GM13977 (cell line): ENCODE measurements around the gene ALDH18A1.

Experiments used
- DNase-seq: peaks from one replicate; pipeline ENCODE4 v3.0.0; 2012; ENCODE audit warnings: low spot score
- in situ Hi-C: fragments of 300-500 bp; cut with MboI; formaldehyde crosslinking; loops from one replicate; pipeline ENCODE4 v1.12.0; 2022; ENCODE audit warnings: low sequenced_read_pairs, low pct_unique_long_range_greater_than_20kb, mixed read lengths, inconsistent platforms; ENCODE audit not compliant: unreplicated experiment
- TF ChIP-seq, protein P1 (sequence below): IDR thresholded peaks from 2 replicates; pipeline ENCODE4 v1.5.1; 2012; ENCODE audit warnings: mild to moderate bottlenecking, control low read depth; ENCODE audit not compliant: insufficient read depth; ENCODE audit errors: extremely low read depth, missing control alignments

The ALDH18A1 gene

DNA sequence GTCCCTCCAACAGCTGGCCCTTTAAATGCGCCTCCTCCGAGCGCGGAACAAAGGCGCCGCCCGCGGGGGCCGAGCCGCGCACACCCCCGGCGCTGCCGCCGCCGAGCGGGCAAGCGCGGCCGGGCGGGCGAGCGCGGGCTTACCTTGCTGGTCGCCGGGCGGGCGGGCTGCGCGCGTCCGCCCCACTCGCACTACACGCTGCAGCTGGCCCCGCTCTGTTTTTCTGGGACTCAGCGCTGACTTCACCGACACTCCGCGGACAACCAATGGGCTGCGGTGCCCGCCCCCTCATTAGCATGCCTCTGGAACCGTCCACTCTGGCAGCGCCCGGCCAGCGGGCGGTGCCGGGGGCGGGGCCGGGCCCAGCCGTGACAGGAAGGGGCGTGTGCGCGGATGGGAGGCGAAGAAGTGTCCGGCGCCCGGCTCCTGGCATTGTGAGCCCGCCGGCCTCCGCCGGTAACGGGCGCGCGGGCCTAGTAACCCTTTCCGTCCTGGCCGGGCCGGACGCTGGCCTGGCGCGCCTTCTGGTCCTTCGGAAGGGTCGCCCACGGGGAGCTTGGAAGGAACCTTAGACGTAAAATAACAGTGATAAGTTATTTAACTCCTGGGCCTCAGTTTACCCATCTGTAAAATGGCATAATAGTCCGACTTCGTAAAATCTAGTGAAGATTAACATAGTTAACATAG is 95.2 kb downstream of the ALDH18A1 start, which contains the start of gene SORBS1:
SORBS1 (minus strand) TSS at position 195 of the 687 bp plus-strand sequence. CDS start 120,236 bp downstream, outside the sequence.
- TF ChIP-seq, protein P1, sequence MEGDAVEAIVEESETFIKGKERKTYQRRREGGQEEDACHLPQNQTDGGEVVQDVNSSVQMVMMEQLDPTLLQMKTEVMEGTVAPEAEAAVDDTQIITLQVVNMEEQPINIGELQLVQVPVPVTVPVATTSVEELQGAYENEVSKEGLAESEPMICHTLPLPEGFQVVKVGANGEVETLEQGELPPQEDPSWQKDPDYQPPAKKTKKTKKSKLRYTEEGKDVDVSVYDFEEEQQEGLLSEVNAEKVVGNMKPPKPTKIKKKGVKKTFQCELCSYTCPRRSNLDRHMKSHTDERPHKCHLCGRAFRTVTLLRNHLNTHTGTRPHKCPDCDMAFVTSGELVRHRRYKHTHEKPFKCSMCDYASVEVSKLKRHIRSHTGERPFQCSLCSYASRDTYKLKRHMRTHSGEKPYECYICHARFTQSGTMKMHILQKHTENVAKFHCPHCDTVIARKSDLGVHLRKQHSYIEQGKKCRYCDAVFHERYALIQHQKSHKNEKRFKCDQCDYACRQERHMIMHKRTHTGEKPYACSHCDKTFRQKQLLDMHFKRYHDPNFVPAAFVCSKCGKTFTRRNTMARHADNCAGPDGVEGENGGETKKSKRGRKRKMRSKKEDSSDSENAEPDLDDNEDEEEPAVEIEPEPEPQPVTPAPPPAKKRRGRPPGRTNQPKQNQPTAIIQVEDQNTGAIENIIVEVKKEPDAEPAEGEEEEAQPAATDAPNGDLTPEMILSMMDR: no peak
- peak; percentile 99 for DNase-seq
- in situ Hi-C loops: no loop called here

DNA sequence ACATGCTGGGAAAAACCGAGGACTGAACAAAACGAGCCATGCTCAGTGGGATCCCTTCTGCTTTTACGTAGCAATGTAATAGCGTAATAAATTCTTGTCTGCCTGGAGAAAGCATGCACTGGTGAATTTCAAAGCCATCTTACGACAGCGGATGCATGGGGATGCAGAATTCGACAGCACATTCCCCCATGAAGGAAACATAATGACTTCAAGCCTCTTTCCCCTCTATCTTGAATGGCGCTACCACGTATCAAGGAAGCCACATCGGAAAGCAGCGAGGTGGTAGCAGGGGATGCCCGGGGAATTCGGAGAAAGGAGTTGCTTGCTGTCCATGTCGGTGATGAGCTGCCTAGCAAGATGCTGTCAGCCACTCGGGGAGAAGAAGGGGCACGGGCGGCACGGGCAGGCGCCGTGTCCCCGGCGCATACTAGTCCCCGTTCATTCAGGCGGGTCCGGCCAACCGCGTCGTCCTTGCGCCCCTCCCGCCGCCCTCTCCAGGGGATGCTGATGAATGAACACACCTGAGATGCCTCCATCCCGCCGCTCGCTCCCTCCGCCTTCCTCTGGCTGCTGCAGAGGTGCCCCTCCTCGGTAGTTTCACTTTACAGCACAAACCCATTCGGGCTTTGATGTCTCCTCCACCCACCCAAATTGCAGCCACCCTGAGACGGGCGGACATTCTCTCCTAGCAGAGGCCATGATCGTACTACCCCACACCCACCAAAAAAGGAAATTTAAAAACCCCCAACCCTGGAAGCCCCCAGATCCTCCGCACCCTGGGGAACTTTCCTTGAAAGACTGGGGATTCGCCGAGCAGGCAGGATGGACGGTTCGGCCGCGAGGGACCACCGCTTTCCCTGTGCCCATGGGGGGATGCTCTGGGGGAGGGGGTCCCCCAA is 96.0 kb downstream of the ALDH18A1 start:
- in situ Hi-C loops: no loop called here
- TF ChIP-seq, protein P1: no peak
- peak; percentile 74 for DNase-seq

DNA sequence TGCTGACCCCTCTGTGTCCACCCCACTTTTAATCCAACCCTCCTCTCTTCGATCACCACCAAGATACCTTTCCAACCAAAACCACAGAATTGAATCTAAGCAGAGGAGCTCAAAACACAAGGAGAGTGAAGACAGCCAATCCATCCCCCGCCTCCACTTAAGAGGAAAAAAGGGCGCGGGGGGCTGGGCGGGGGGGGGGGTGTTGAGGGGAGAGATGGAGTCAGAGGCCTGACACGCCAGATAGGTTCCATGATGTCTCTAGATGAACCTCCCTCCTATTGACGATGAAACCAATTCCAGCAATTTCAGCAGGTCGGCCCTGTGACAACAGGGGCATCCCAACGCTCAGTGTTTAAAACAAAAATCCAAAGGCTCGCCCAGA is 96.6 kb downstream of the ALDH18A1 start:
- in situ Hi-C loops: no loop called here
- TF ChIP-seq, protein P1: no peak
- no peak for DNase-seq

DNA sequence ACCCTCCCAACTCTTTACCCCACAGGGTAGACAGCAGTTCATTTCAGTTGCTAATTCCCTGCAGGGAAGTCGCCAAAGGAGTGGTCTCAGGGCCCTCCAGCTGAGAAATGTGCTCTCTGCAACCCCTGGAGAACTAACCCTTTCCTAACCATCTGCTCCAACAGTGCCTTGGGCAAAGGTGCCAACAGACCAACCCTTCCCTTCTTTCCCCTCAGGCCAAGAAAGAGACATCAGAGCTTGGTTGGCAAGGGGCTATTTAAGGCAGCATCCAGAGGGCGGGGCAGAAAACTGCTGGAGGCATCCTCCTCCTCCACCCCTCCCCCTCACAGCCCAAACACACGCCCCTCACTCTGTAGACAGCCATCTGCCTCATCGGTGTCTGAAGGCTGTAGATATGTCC is 97.0 kb downstream of the ALDH18A1 start:
- TF ChIP-seq, protein P1: no peak
- no peak for DNase-seq
- in situ Hi-C loops: no loop called here

DNA sequence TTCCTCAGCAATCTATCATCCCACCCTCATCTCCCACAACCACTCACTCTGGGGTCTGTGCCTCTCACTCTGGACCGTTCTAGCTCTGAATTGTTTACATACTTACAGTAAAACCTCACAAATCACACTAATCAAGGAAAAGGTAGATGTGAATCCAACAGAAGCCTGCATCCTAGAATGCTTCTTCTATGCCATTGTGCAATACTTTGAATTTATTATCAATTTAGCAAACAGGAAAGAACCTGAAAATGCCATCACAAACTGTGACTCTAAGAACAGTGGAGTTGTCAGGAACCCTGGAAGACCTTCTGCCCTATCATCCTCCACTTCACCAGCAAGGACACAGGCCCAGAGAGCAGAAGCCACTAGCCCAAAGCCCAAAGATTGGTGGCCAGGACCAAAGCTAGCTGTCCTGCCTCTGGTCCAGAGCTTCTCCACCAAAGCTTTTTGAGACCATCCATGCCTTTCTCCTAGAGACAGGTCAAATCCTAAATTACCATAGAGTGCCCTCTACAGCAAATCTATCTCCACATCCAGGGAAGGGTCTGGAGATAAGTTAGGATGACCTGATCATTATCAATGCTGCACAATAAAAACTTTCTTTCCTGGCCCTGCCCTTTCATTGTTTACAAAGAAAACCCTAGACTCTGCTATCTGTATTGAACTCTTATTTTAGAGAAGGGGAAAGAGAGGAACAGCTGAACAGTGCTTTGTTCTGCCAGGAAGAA is 97.8 kb downstream of the ALDH18A1 start:
- TF ChIP-seq, protein P1: no peak
- in situ Hi-C loops: no loop called here
- DNase-seq: no peak
